BJ (cell line): ENCODE measurements around the gene LMNTD2. TPM values are rescaled to one million over a fixed set of nuclear protein-coding genes. Genes with fewer than 3 reads are reported as not detected.

Experiments
- CTCF ChIA-PET: fragments of 350-600 bp; formaldehyde crosslinking; extraction: SDS; loops from one replicate; lab custom pipeline; 2021; ENCODE audit warnings: antibody characterized with exemption, inconsistent platforms; lab: Yijun Ruan, JAX
- POLR2A ChIA-PET: fragments of 300-600 bp; sonication (Branson Sonifier 250); formaldehyde crosslinking; extraction: SDS; loops from one replicate; lab custom pipeline; 2021; ENCODE audit warnings: antibody characterized with exemption; lab: Charles Lee
- DNase-seq: peaks from one replicate; pipeline ENCODE4 v3.0.0-alpha.2; 2011; ENCODE audit warnings: low read depth
- H3K27me3 ChIP-seq: 2 replicates; pipeline ENCODE4 v1.6.0; 2011; ENCODE audit warnings: low read length; ENCODE audit not compliant: control insufficient read depth, insufficient read depth
- H3K36me3 ChIP-seq: 2 replicates; pipeline ENCODE4 v1.5.1; 2011; ENCODE audit warnings: low read length; ENCODE audit not compliant: control insufficient read depth, insufficient read depth
- H3K4me3 ChIP-seq: 2 replicates; pipeline ENCODE4 v1.5.1; 2011; ENCODE audit warnings: low read depth, mild to moderate bottlenecking, control low read depth, low read length
- polyA plus RNA-seq: library from polyadenylated mRNA; depleted of rRNA; stranded (reverse); fragments of >200 nt; gene quantifications from 2 replicates; pipeline ENCODE4 v1.2.3, GENCODE V29; 2011
- TF ChIP-seq, protein P1 (sequence below): IDR thresholded peaks from 2 replicates; pipeline ENCODE4 v1.5.1; 2011; ENCODE audit warnings: low read depth, mild to moderate bottlenecking, control low read depth, inconsistent platforms, low read length, moderate library complexity; ENCODE audit not compliant: insufficient read depth

The LMNTD2 gene
- polyA plus RNA-seq, 1 experiment = 2.5 TPM

DNA sequence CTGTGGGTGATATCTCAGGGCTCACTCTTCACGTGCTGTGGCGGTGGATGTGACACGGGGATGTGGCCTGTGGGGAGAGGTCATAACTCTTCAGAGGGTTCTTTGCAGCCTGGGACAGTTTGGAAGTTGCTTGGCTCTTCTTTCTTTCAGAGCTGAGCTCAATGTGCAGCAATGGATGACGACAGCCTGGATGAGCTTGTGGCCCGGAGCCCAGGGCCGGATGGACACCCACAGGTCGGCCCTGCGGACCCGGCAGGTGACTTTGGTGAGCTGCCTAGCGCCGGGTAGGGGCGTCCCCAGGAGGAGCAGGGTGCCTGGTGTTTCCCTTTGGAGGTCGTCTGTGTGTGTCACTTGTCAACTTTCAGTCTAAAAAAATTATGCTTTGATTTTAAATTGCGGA, 20.8 kb upstream of the LMNTD2 start:
- POLR2A ChIA-PET = no interaction called here
- Histone ChIP-seq H3K4me3 (no peak overlapping the region), H3K36me3 (peaks cover 15% of the 10 kb centered on the region), H3K27me3 (no peaks in the 10 kb centered on the region)
- DNase-seq = no peak
- TF ChIP-seq, protein P1, sequence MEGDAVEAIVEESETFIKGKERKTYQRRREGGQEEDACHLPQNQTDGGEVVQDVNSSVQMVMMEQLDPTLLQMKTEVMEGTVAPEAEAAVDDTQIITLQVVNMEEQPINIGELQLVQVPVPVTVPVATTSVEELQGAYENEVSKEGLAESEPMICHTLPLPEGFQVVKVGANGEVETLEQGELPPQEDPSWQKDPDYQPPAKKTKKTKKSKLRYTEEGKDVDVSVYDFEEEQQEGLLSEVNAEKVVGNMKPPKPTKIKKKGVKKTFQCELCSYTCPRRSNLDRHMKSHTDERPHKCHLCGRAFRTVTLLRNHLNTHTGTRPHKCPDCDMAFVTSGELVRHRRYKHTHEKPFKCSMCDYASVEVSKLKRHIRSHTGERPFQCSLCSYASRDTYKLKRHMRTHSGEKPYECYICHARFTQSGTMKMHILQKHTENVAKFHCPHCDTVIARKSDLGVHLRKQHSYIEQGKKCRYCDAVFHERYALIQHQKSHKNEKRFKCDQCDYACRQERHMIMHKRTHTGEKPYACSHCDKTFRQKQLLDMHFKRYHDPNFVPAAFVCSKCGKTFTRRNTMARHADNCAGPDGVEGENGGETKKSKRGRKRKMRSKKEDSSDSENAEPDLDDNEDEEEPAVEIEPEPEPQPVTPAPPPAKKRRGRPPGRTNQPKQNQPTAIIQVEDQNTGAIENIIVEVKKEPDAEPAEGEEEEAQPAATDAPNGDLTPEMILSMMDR = no peak
- CTCF ChIA-PET = no interaction called here

DNA sequence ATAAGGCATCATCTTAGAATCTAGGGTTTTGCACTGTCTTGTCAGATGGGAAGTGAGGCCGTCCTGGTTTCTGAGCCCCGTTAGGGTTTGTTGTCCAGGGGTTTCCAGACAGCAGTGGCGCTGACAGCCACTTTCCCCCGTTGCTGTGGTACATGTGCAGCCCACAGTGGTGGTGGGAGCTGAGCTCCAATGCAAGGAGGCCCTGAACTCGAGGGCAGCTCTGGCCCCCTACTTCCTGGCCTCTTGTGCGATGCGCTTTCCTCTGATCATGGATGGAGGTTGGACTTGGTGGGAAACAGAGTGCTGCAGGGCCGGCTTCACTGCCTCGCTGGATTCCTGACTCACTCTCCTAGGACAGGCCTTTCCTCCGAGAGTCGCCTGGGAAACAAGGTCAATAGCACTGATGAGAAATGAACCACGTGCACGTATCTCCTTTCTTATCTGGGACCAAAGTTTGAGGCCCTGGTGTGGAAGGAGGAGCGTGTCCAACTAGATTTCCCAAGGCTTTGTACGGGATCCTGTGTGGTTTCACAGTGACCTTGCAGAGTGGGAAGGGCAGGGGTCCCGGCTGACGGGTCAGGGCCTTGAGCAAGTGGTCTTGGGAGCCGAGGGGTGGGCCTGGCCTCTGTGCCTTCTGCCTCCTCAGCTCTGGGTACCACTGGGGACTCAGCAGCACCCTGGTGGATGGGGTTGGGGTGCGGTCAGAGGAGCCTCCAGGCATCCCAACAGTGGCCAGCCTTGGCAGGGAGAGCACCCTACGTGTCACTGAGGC, 19.5 kb upstream of the LMNTD2 start:
- no peak for DNase-seq
- POLR2A ChIA-PET = no interaction called here

GRCh38 chr11:578276-579035, 17.9 kb upstream of the LMNTD2 start:
- DNase-seq = no peak
- CTCF ChIA-PET = no interaction called here

More for the DNA sequence above, 19.5 kb upstream of the LMNTD2 start:
- Histone ChIP-seq H3K4me3 (no peak overlapping the region), H3K36me3 (peaks cover 15% of the 10 kb centered on the region), H3K27me3 (no peaks in the 10 kb centered on the region)
- TF ChIP-seq, protein P1 = no peak
- CTCF ChIA-PET = no interaction called here

DNA sequence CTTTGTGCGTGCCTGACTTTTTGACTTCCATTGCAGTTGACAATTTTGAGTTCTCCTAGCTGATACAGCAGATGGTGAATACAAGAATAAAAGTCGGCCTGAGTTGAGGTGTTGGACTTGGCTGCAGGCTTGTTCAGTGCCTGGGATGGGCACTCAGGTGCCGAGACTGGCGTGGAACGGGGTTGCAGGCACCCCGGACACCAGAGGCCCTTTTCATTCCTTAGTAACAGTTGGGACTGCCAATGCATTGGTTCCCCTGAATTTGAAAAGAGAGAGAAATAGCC, 17.0 kb upstream of the LMNTD2 start:
- peaks cover 7% of the 10 kb centered on the region for H3K36me3 ChIP-seq
- H3K27me3 ChIP-seq = no peaks in the 10 kb centered on the region
- peak overlapping the region; percentile 99 for H3K4me3 ChIP-seq
- ChIA-PET CTCF (interaction anchor here (0.9 kb wide), 1 partner anchor 23 kb away, joined by 3 read pairs; no protein-coding TSS in a partner anchor), POLR2A (no interaction called here)
- DNase-seq = no peak
- TF ChIP-seq, protein P1 = no peak

More at GRCh38 chr11:578276-579035, 17.9 kb upstream of the LMNTD2 start:
- H3K27me3 ChIP-seq = no peaks in the 10 kb centered on the region
- no peak overlapping the region; the same call in 1 of the 2 replicates for H3K4me3 ChIP-seq
- POLR2A ChIA-PET = no interaction called here
- H3K36me3 ChIP-seq = peaks cover 8% of the 10 kb centered on the region
- TF ChIP-seq, protein P1 = no peak
